Measurements from ENCODE around the gene ADAM10. TPM values are rescaled to one million over a fixed set of nuclear protein-coding genes. Genes with fewer than 3 reads are reported as not detected.

Gene ADAM10
- total and polyA plus RNA-seq, 2 of the 4 experiments (the other 2 are of a cell fraction), result 110 to 185 TPM

DNA sequence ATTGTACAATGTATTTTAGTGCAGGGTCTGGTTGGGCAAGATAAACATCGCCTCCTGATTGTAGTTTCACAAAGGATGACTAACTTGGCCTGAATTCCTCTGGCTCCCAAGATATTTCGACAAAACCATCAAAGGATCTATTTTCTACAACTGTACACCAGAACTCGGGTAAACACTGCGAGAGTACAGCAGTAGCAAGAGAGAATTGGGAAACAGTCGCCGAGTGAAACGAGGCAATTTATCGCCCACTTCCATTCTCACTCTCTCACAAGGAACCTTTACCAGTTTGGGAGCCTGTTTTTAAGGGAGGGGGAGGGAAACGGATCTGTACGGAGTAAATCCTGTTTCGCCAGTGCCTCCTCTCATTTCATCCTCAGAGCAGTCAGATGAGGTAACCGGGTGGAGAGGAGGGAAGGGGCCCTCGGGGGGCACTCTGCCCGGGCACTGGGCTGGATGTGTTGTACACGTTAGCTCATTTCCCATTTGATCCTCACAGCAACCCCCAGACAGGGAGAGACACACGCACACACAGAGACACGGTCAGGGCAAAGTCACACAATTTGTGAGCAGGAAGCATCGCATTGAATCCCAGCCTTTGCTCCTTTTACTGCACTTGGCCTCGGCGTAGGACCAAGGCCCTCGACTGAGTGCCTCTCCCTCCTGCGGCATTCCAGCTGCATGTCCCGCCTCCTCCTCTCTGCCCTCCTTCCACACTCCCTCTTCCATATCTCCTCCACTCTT, 197.6 kb downstream of the ADAM10 start (continued):
- TF ChIP-seq RAD21 (IDR thresholded peaks at IDR 0.05; ENCODE audit: low read length), result no peak
- TF ChIP-seq BHLHE40 (IDR thresholded peaks at IDR 0.05; ENCODE audit: low read depth, low read length), result peak; percentile 23; the same call in 1 of the 2 replicates

DNA sequence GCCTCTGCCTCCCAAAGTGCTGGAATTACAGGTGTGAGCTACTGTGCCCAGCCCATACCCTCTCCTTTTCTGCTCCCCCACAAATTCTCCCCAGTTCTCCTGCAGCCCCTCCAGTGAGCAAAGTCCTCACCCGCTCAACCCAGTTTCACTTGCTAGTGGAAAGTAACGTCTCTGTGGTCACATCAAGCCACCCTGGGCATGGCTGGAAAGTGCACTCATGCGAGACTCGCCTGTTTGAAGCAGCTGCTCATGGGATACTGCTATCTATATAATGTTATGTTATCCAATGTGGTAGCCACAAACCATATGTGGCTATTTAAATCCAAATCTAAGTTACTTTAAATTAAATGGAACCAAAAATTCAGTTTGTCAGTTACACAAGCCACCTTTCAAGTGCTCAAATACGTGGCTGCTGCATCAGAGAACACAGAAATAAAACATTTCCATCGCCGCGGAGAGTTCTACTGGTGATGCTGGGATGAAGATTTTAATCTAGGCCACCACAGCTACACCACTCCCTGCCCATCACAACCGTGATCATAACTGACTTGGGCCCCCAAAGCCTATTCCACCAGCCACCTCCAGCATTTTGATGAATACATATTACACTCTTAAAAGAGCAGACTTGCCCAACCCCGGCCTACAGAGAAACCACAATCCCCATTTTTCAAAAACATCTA, 198.3 kb downstream of the ADAM10 start:
- Histone ChIP-seq H3K56ac (ENCODE audit: extremely low read depth, insufficient read depth, low read length) (0 out of 2 replicates have a peak overlapping the region, but pooled peaks have one; percentile 0), H3K9ac (ENCODE audit: low read depth, low read length) (no peak overlapping the region), H3K18ac (ENCODE audit: low read depth, low read length) (peak overlapping the region; percentile 72), H3K79me1 (ENCODE audit: low read depth in 1 of 2, low read length in 2 of 2) (no peaks in the 10 kb centered on the region), H3K36me3 (ENCODE audit: control insufficient read depth, insufficient read depth, low read length) (no peaks in the 10 kb centered on the region), H3K14ac (replicated peaks; ENCODE audit: low read depth, low read length) (peak overlapping the region; percentile 69), H3K4ac (ENCODE audit: low read depth, low read length) (peak overlapping the region; percentile 87), H2BK20ac (ENCODE audit: low read depth, low read length) (peak overlapping the region; percentile 81), H3K27me3 (ENCODE audit: control insufficient read depth, insufficient read depth, low read length) (peaks cover 6% of the 10 kb centered on the region; the same call in 1 of the 2 replicates), H3K4me1 (ENCODE audit: control insufficient read depth, insufficient read depth, low read length) (peaks cover 42% of the 10 kb centered on the region), H2AK9ac (replicated peaks; ENCODE audit: low read depth, low read length, poor library complexity) (no peak overlapping the region), H4K8ac (ENCODE audit: low read depth in 2 of 2, low read length in 2 of 2) (peak overlapping the region; percentile 4 to 81; a peak in 2 of 4 replicates), H2BK15ac (ENCODE audit: low read depth, low read length) (peak overlapping the region; percentile 31; the same call in 2 of the 3 replicates), H2AFZ (replicated peaks; ENCODE audit: low read length, poor library complexity) (no peak overlapping the region), H3K4me2 (ENCODE audit: low read depth, low read length) (peak overlapping the region; percentile 72), H2BK120ac (ENCODE audit: low read depth, low read length) (peak overlapping the region; percentile 98), H4K5ac (ENCODE audit: low read depth, low read length) (peak overlapping the region; percentile 85), H3K9me1 (ENCODE audit: insufficient read depth, low read length) (peaks cover 38% of the 10 kb centered on the region), H3K9me3 (ENCODE audit: control insufficient read depth, insufficient read depth, low read length) (no peaks in the 10 kb centered on the region), H3K4me3 (ENCODE audit: insufficient read depth, low read depth, low read length) (no peak overlapping the region), H3K23ac (ENCODE audit: low read depth, low read length) (no peak overlapping the region), H3K27ac (ENCODE audit: insufficient read depth, low read length) (peak overlapping the region; percentile 53), H2AK5ac (ENCODE audit: low read depth, low read length) (peak overlapping the region; percentile 90), H2BK5ac (ENCODE audit: low read depth, low read length, poor library complexity, severe bottlenecking) (peak overlapping the region; percentile 88), H4K20me1 (ENCODE audit: insufficient read depth, low read length) (no peaks in the 10 kb centered on the region), H4K91ac (ENCODE audit: insufficient read depth, low read depth, low read length) (peak overlapping the region; percentile 77)
- CTCF ChIA-PET, result no interaction called here
- WGBS, 2 experiments (ENCODE audit: extremely low coverage in 2 of 2, insufficient read length in 1 of 2), result no CpG with 5 or more reads among the region's 10 CpGs
- POLR2A ChIA-PET (ENCODE audit: unreplicated experiment), result no interaction called here
- dilution Hi-C loops (cut with HindIII; ENCODE audit: low sequenced_read_pairs, unreplicated experiment) (no loop called here), in situ Hi-C loops (cut with MboI; ENCODE audit: low sequenced_read_pairs) (no loop called here), intact Hi-C loops (cut with micrococcal nuclease) (loop anchor here (5.0 kb wide), 1 partner anchor 164 kb away; no protein-coding TSS in a partner anchor)
- ATAC-seq (ENCODE audit: low read depth) (no peak; the same call in 1 of the 2 replicates), DNase-seq (no peak)
- no TSS peak for BruUV-seq (replicated peaks)
- TF ChIP-seq SMC3 (IDR thresholded peaks at IDR 0.05; ENCODE audit: low read depth, low read length), result no peak
- TF ChIP-seq CEBPB (IDR thresholded peaks at IDR 0.05; ENCODE audit: low read depth, low read length), result no peak
- TF ChIP-seq RFX5 (IDR thresholded peaks at IDR 0.05; ENCODE audit: low read depth, low read length), result no peak
